Trophoblast cell (in vitro differentiated cells and primary cell): ENCODE measurements around the gene RCOR2.

ENCODE experiments used
- DNase-seq, 2 donors: peaks; one replicate each; pipeline ENCODE4 v3.0.0-alpha.2; 2016
- H2AFZ ChIP-seq: 2 replicates; pipeline ENCODE4 v1.6.1; 2013; ENCODE audit warnings: low read length, moderate library complexity, mild to moderate bottlenecking; ENCODE audit not compliant: insufficient read depth, poor library complexity
- H2AK5ac ChIP-seq: 2 replicates; pipeline ENCODE4 v1.6.1; 2013; ENCODE audit warnings: mild to moderate bottlenecking, low read length
- H2BK120ac ChIP-seq: 2 replicates; pipeline ENCODE4 v1.6.1; 2013; ENCODE audit warnings: low read length, mild to moderate bottlenecking, moderate library complexity; ENCODE audit not compliant: insufficient read depth, poor library complexity
- H2BK12ac ChIP-seq: 2 replicates; pipeline ENCODE4 v1.6.1; 2013; ENCODE audit warnings: mild to moderate bottlenecking, low read length, moderate library complexity
- H2BK5ac ChIP-seq: 2 replicates; pipeline ENCODE4 v1.6.1; 2013; ENCODE audit warnings: low read length, low read depth, moderate library complexity, mild to moderate bottlenecking; ENCODE audit not compliant: poor library complexity
- H3K14ac ChIP-seq: 2 replicates; pipeline ENCODE4 v1.6.1; 2013; ENCODE audit warnings: mild to moderate bottlenecking, low read length
- H3K18ac ChIP-seq: 2 replicates; pipeline ENCODE4 v1.6.1; 2013; ENCODE audit warnings: mild to moderate bottlenecking, low read length
- H3K23ac ChIP-seq: 2 replicates; pipeline ENCODE4 v1.6.1; 2013; ENCODE audit warnings: low read length
- H3K27ac ChIP-seq: 2 replicates; pipeline ENCODE4 v1.5.1; 2013; ENCODE audit warnings: low read depth, mild to moderate bottlenecking, inconsistent platforms, low read length, moderate library complexity
- H3K27me3 ChIP-seq: 2 replicates; pipeline ENCODE4 v1.6.1; 2013; ENCODE audit warnings: inconsistent platforms, mild to moderate bottlenecking, low read length, moderate library complexity; ENCODE audit not compliant: insufficient read depth
- H3K36me3 ChIP-seq, 2 experiments: 1 replicate in 1 of 2; 2 replicates in 1 of 2; pipeline ENCODE4 v1.6.1; 2013; ENCODE audit warnings: low read length in 2 of 2, mild to moderate bottlenecking in 2 of 2, moderate library complexity in 1 of 2; ENCODE audit not compliant: insufficient read depth in 2 of 2, control insufficient read depth in 1 of 2
- H3K4ac ChIP-seq: 2 replicates; pipeline ENCODE4 v1.6.1; 2013; ENCODE audit warnings: low read depth, mild to moderate bottlenecking, low read length, moderate library complexity
- H3K4me1 ChIP-seq, 2 experiments: 1 replicate in 1 of 2; 2 replicates in 1 of 2; pipeline ENCODE4 v1.6.1; 2013; ENCODE audit warnings: low read length in 2 of 2, mild to moderate bottlenecking in 2 of 2, moderate library complexity in 1 of 2; ENCODE audit not compliant: insufficient read depth in 2 of 2, control insufficient read depth in 1 of 2
- H3K4me2 ChIP-seq: 2 replicates; pipeline ENCODE4 v1.6.1; 2013; ENCODE audit warnings: inconsistent platforms, mild to moderate bottlenecking, low read length, moderate library complexity
- H3K4me3 ChIP-seq: 2 replicates; pipeline ENCODE4 v1.5.1; 2013; ENCODE audit warnings: mild to moderate bottlenecking, low read depth, low read length, inconsistent platforms
- H3K79me1 ChIP-seq: one replicate; pipeline ENCODE4 v1.6.1; 2013; ENCODE audit warnings: low read length
- H3K79me2 ChIP-seq: 2 replicates; pipeline ENCODE4 v1.6.1; 2013; ENCODE audit warnings: low read length, mild to moderate bottlenecking; ENCODE audit not compliant: control insufficient read depth, insufficient read depth, poor library complexity
- H3K9ac ChIP-seq: 2 replicates; pipeline ENCODE4 v1.6.1; 2013; ENCODE audit warnings: mild to moderate bottlenecking, low read length
- H3K9me3 ChIP-seq: 2 replicates; pipeline ENCODE4 v1.6.1; 2013; ENCODE audit warnings: low read depth, mild to moderate bottlenecking, control low read depth, inconsistent platforms, low read length; ENCODE audit not compliant: insufficient read depth
- H4K12ac ChIP-seq: 2 replicates; pipeline ENCODE4 v1.6.1; 2013; ENCODE audit warnings: low read depth, mild to moderate bottlenecking, low read length, moderate library complexity
- H4K8ac ChIP-seq: 2 replicates; pipeline ENCODE4 v1.6.1; 2013; ENCODE audit warnings: low read depth, mild to moderate bottlenecking, low read length, moderate library complexity
- H4K91ac ChIP-seq: one replicate; pipeline ENCODE4 v1.6.1; 2013; ENCODE audit warnings: low read depth, mild to moderate bottlenecking, low read length, moderate library complexity
- WGBS: extraction: QIAGEN DNeasy Blood & Tissue Kit; methylation state at CpG from one replicate; pipeline ENCODE4 v1.1.7; 2013; ENCODE audit warnings: missing lambda C conversion rate; ENCODE audit not compliant: insufficient read length, insufficient coverage; ENCODE audit errors: extremely low coverage; 5-methylcytosine and 5-hydroxymethylcytosine counted together

The RCOR2 gene

DNA sequence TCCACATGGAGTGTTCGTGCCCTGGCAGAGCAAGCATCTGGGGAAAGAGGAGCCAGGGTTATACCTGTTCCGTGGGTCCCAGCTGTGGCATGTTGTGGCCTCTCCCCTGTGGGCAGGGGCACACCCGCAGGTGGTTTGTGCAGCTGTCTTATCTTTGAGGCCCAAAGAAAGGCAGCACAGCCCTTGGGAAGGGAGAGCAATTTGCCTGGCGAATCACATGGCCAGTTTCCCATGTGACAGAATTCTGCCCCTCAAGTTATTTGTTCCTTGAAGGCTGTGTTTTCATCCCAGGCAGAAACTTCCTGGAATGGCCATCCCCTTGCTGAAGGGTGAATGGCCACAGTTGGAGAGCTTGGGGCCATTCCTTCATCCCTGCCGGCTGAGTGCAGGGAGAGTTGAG lies 41.0 kb upstream of the RCOR2 start:
- no CpG with 5 or more reads among the region's 5 CpGs for WGBS
- H3K79me2 ChIP-seq, result no peaks in the 10 kb centered on the region
- peaks cover 0 to 3% of the 10 kb centered on the region in 2 experiments for H3K4me1 ChIP-seq
- H2AFZ ChIP-seq, result no peak overlapping the region
- H3K27ac ChIP-seq, result no peak overlapping the region
- H3K14ac ChIP-seq, result no peak overlapping the region
- H3K79me1 ChIP-seq, result no peaks in the 10 kb centered on the region
- DNase-seq, result no peak
- H2BK120ac ChIP-seq, result no peak overlapping the region
- H2AK5ac ChIP-seq, result no peak overlapping the region
- no peak overlapping the region for H4K12ac ChIP-seq
- H3K9me3 ChIP-seq, result peaks cover 2% of the 10 kb centered on the region
- no peak overlapping the region for H3K9ac ChIP-seq
- no peak overlapping the region for H3K4me3 ChIP-seq
- H3K4ac ChIP-seq, result no peak overlapping the region
- H2BK5ac ChIP-seq, result no peak overlapping the region
- H3K4me2 ChIP-seq, result no peak overlapping the region
- no peak overlapping the region for H4K91ac ChIP-seq
- no peak overlapping the region for H2BK12ac ChIP-seq
- no peak overlapping the region for H4K8ac ChIP-seq
- H3K36me3 ChIP-seq, result peaks cover 33 to 48% of the 10 kb centered on the region in 2 experiments
- no peaks in the 10 kb centered on the region for H3K27me3 ChIP-seq
- H3K23ac ChIP-seq, result no peak overlapping the region
- H3K18ac ChIP-seq, result no peak overlapping the region

DNA sequence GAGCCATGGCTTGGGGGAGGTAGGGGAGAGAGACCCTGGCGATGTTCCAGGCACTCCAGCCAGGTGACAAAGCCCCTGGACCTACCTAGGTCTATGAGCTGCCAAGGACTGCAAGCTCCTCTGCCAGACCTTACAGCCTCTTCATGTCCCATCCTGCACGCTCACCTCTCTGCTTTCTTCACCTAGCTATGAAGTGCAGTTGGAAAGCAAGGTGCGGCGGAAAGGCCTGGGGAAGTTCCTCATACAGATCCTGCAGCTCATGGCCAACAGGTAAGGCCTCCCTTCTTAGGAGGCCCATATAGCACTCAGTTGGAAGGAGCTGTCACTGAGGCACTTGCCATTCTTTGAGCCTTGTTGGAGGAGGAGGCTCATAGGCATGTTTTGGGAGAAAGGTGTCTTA lies 35.6 kb upstream of the RCOR2 start:
- Histone ChIP-seq H3K79me1 (no peaks in the 10 kb centered on the region), H3K27ac (no peak overlapping the region), H3K18ac (no peak overlapping the region), H3K9ac (no peak overlapping the region), H4K91ac (no peak overlapping the region), H3K9me3 (peaks cover 2% of the 10 kb centered on the region), H4K12ac (no peak overlapping the region), H2BK120ac (no peak overlapping the region), H3K23ac (no peak overlapping the region), H3K36me3 (peaks cover 42 to 53% of the 10 kb centered on the region in 2 experiments), H3K14ac (no peak overlapping the region), H2AK5ac (no peak overlapping the region), H3K4me2 (no peak overlapping the region), H3K4me3 (peak overlapping the region; percentile 10), H3K79me2 (no peaks in the 10 kb centered on the region), H3K4me1 (peaks cover 0 to 2% of the 10 kb centered on the region in 2 experiments), H2BK5ac (no peak overlapping the region), H4K8ac (no peak overlapping the region), H3K27me3 (no peaks in the 10 kb centered on the region), H2AFZ (no peak overlapping the region), H2BK12ac (no peak overlapping the region), H3K4ac (no peak overlapping the region)
- DNase-seq, result no peak
- no CpG with 5 or more reads among the region's 4 CpGs for WGBS

DNA sequence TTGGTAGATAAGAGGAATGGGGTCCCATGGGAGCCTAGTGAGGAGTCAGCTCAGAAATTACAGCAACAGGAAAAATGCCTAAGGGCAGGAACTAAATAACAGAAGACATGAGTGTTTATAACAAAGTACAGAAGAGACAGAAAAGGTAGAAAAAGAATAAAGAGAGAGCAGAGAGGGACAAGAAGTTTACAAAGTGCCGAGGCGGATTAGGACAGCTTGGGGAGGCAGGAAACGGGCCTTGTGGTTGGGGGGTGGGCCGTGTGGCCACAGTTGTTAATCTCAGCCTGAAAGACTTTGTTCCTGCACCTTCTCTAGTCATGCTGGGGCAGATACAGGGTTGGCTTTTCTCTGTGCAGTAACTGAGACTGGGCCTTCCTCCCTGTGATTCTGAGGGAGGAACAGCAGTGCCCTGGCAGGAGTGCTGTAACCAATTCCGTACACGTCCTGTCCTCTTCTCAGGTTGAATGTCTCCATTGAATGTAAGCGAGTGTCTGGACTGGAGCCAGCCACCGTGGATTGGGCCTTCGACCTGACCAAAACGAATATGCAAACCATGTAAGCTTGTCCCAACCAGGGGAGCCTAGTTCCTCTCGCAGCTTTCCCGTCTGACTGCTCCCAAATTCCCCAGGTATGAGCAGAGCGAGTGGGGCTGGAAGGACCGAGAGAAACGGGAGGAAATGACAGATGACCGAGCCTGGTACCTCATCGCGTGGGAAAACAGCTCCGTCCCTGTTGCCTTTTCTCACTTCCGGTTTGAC lies 35.0 kb upstream of the RCOR2 start:
- H3K14ac ChIP-seq, result no peak overlapping the region
- H3K79me1 ChIP-seq, result no peaks in the 10 kb centered on the region
- H3K79me2 ChIP-seq, result no peaks in the 10 kb centered on the region
- H3K27me3 ChIP-seq, result no peaks in the 10 kb centered on the region
- DNase-seq, result no peak
- H3K18ac ChIP-seq, result no peak overlapping the region
- no peak overlapping the region for H3K23ac ChIP-seq
- no peak overlapping the region for H3K4me3 ChIP-seq
- no peak overlapping the region for H4K12ac ChIP-seq
- no peak overlapping the region for H2BK12ac ChIP-seq
- no peak overlapping the region for H2AFZ ChIP-seq
- no peak overlapping the region for H2BK5ac ChIP-seq
- no peak overlapping the region for H3K9ac ChIP-seq
- WGBS, result no CpG with 5 or more reads among the region's 20 CpGs
- peaks cover 0 to 2% of the 10 kb centered on the region in 2 experiments for H3K4me1 ChIP-seq
- H2AK5ac ChIP-seq, result no peak overlapping the region
- H3K4me2 ChIP-seq, result no peak overlapping the region
- H3K9me3 ChIP-seq, result peaks cover 2% of the 10 kb centered on the region
- H3K4ac ChIP-seq, result no peak overlapping the region
- no peak overlapping the region for H4K8ac ChIP-seq
- no peak overlapping the region for H4K91ac ChIP-seq
- H3K36me3 ChIP-seq, result peaks cover 39 to 49% of the 10 kb centered on the region in 2 experiments
- no peak overlapping the region for H2BK120ac ChIP-seq
- no peak overlapping the region for H3K27ac ChIP-seq

DNA sequence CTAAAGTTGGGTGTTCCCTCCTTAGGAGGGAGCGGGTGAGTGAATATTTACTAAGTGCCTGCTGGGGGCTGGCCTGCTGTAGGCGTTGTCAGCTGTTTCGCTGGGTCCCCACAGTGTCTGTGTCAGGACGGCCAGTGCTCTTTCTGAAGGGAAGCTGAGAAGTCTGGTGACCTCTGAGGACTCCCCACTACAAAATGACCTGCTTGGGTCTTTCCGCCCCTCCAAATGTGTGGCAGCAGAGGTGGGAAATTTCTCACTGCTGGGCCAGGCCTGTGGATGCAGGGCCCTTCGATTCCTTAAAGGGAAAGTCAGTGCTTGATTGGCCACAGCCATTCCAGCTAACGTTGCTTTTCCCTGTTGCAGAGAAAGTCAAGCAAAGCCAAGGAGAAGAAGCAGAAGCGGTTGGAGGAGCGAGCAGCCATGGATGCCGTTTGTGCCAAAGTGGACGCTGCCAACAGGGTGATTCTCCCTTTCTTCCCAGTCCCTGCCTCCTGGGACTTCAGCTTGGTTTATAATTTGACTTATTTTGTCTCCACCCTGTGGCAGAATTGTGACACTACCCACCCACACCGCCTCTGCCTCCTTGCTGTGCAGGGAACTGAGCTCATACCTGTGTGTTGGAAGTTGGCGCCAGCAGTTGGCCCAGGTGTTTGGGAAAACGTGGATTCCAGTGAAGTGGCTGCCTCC lies 28.7 kb upstream of the RCOR2 start:
- no CpG with 5 or more reads among the region's 14 CpGs for WGBS
- H3K4me1 ChIP-seq, result no peaks in the 10 kb centered on the region

More for the DNA sequence above, 28.7 kb upstream of the RCOR2 start:
- H3K9me3 ChIP-seq, result peaks cover 6% of the 10 kb centered on the region
- H3K4ac ChIP-seq, result no peak overlapping the region
- H3K79me2 ChIP-seq, result no peaks in the 10 kb centered on the region
- H3K14ac ChIP-seq, result no peak overlapping the region
- no peak overlapping the region for H3K4me2 ChIP-seq
- H3K4me3 ChIP-seq, result no peak overlapping the region
- H2BK5ac ChIP-seq, result no peak overlapping the region
- peak; percentile 70 to 88 for DNase-seq
- H2AK5ac ChIP-seq, result no peak overlapping the region
- H3K36me3 ChIP-seq, result peaks cover 19 to 24% of the 10 kb centered on the region in 2 experiments
- H3K18ac ChIP-seq, result no peak overlapping the region
- no peak overlapping the region for H3K23ac ChIP-seq
- H4K91ac ChIP-seq, result no peak overlapping the region
- H3K79me1 ChIP-seq, result no peaks in the 10 kb centered on the region
- H2AFZ ChIP-seq, result no peak overlapping the region
- H3K9ac ChIP-seq, result no peak overlapping the region
- no peak overlapping the region for H3K27ac ChIP-seq
- no peak overlapping the region for H2BK120ac ChIP-seq
- H2BK12ac ChIP-seq, result no peak overlapping the region
- no peaks in the 10 kb centered on the region for H3K27me3 ChIP-seq
- no peak overlapping the region for H4K8ac ChIP-seq
- H4K12ac ChIP-seq, result no peak overlapping the region
